Stomach (tissue), 9 donors: ENCODE data around the gene PLXNA2. TPM values are rescaled to one million over a fixed set of nuclear protein-coding genes. Genes with fewer than 3 reads are reported as not detected.

Experiments
- DNase-seq, 2 donors: peaks; one replicate each; pipeline versions ENCODE4 v3.0.0 to v3.0.0-alpha.2; 2013 to 2019
- H3K27ac ChIP-seq, 5 donors: fragments of 200-600 bp in 4 of 5; sonication (generic) in 4 of 5; one replicate each; pipeline ENCODE4 v1.5.1; 2013 to 2019; ENCODE audit warnings: mild to moderate bottlenecking in 1 of 5, moderate library complexity in 1 of 5
- H3K27me3 ChIP-seq, 3 donors: fragments of 200-600 bp; sonication (generic); one replicate each; pipeline ENCODE4 v1.5.1; 2017 to 2019; ENCODE audit warnings: mixed run types in 1 of 3
- H3K36me3 ChIP-seq, 4 donors: fragments of 200-600 bp; sonication (generic); 1 replicate in 3 of 4; 2 replicates in 1 of 4; pipeline ENCODE4 v1.5.1; 2016 to 2019
- H3K4me1 ChIP-seq, 4 donors: fragments of 200-600 bp; sonication (generic); one replicate each; pipeline ENCODE4 v1.5.1; 2016 to 2019
- H3K4me3 ChIP-seq, 4 donors: fragments of 200-600 bp; sonication (generic) in 3 of 4; one replicate each; pipeline ENCODE4 v1.5.1; 2016 to 2019; ENCODE audit warnings: mild to moderate bottlenecking in 1 of 4
- H3K9me3 ChIP-seq, 4 donors: fragments of 200-600 bp; sonication (generic); one replicate each; pipeline ENCODE4 v1.5.1; 2016 to 2019
- EP300 ChIP-seq: sonication (generic); formaldehyde crosslinking; IDR thresholded peaks from one replicate; pipeline ENCODE4 v1.6.1; 2017; ENCODE audit warnings: antibody characterized with exemption
- POLR2A ChIP-seq, 4 donors: fragments of 450-650 bp; IDR thresholded peaks; one replicate each; pipeline ENCODE4 v1.6.1; 2016; ENCODE audit warnings: antibody characterized with exemption in 4 of 4, control low read depth in 2 of 4, mild to moderate bottlenecking in 1 of 4, moderate library complexity in 1 of 4
- POLR2AphosphoS5 ChIP-seq, 3 donors: sonication (generic); formaldehyde crosslinking; IDR thresholded peaks; one replicate each; pipeline ENCODE4 v1.6.1; 2016; ENCODE audit warnings: antibody characterized with exemption in 3 of 3
- WGBS, 5 donors: extraction: QIAGEN DNeasy Blood & Tissue Kit in 3 of 5; methylation state at CpG; one replicate each; pipeline versions ENCODE4 v1.1.5 to v1.1.7; 2013 to 2018; 5-methylcytosine and 5-hydroxymethylcytosine counted together
- intact Hi-C: fragments of 100-400 bp; cut with DNase I; formaldehyde crosslinking; loops from one replicate; pipeline ENCODE4 v1.15.1; 2023; ENCODE audit warnings: low total_unique reads
- polyA plus RNA-seq, 3 donors: library from polyadenylated mRNA; stranded (reverse); fragments of 200-250 nt; gene quantifications; one replicate each; pipeline ENCODE4 v1.2.3, GENCODE V29; 2013
- total RNA-seq, 5 donors: library from RNA; depleted of rRNA; stranded (reverse); fragments of >200 nt; gene quantifications; one replicate each; pipeline versions ENCODE4 v1.1.0 to v1.2.3, GENCODE V29; 2014 to 2016
- TF ChIP-seq, protein P1 (sequence below), 7 experiments: fragments of 450-650 bp in 4 of 7; fragments of 200-600 bp in 3 of 7; sonication (generic) in 3 of 7; IDR thresholded peaks; one replicate each; pipeline ENCODE4 v1.5.1; 2016 to 2019; ENCODE audit warnings: antibody characterized with exemption in 7 of 7, control low read depth in 2 of 7, mild to moderate bottlenecking in 1 of 7
- donor health status: healthy with polysubstance abuse.
- donor health status: Bipolar disorder and iron deficiency.
- donor health status: healthy.

PLXNA2 gene
- total and polyA plus RNA-seq, 8 donors = 2.7 to 185 (median 28.7) TPM

DNA sequence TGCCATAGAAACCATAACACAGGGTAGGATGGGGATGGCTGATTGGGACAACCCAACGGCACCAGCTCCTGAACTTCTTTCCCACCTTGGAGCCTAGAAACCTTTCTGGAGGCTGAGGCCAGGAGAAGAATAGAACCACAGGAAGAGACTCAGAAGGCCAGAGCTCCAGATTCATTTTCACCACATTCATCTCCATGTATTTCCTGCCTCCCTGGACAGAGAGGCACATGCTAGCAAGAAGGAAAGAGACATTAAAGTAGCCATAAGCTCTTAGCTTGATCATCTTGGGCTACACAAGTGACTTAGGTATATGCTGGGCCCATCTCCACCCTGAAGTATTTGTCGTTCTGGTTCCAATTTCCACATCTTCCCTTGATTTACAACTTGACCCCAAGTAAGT, 44.1 kb downstream of the PLXNA2 start:
- no peaks in the 10 kb centered on the region for H3K9me3 ChIP-seq
- no peak overlapping the region for H3K4me3 ChIP-seq
- 85 to 95% (median 93%) methylated on average over 2 of the region's 2 CpGs for WGBS, 5 donors
- peak overlapping the region in 1 of 5 donors; percentile 89 for H3K27ac ChIP-seq
- TF ChIP-seq POLR2A (IDR thresholded peaks at IDR 0.05) = no peak
- TF ChIP-seq POLR2AphosphoS5 (IDR thresholded peaks at IDR 0.05) = no peak
- TF ChIP-seq EP300 = no peak
- TF ChIP-seq, protein P1, sequence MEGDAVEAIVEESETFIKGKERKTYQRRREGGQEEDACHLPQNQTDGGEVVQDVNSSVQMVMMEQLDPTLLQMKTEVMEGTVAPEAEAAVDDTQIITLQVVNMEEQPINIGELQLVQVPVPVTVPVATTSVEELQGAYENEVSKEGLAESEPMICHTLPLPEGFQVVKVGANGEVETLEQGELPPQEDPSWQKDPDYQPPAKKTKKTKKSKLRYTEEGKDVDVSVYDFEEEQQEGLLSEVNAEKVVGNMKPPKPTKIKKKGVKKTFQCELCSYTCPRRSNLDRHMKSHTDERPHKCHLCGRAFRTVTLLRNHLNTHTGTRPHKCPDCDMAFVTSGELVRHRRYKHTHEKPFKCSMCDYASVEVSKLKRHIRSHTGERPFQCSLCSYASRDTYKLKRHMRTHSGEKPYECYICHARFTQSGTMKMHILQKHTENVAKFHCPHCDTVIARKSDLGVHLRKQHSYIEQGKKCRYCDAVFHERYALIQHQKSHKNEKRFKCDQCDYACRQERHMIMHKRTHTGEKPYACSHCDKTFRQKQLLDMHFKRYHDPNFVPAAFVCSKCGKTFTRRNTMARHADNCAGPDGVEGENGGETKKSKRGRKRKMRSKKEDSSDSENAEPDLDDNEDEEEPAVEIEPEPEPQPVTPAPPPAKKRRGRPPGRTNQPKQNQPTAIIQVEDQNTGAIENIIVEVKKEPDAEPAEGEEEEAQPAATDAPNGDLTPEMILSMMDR (IDR thresholded peaks at IDR 0.05) = no peak
- no peak for DNase-seq
- peaks cover 0 to 12% (median 3%) of the 10 kb centered on the region in 4 donors for H3K36me3 ChIP-seq
- peaks cover 37 to 48% (median 46%) of the 10 kb centered on the region in 4 donors for H3K4me1 ChIP-seq
- no peaks in the 10 kb centered on the region for H3K27me3 ChIP-seq
- intact Hi-C loops = no loop called here

DNA sequence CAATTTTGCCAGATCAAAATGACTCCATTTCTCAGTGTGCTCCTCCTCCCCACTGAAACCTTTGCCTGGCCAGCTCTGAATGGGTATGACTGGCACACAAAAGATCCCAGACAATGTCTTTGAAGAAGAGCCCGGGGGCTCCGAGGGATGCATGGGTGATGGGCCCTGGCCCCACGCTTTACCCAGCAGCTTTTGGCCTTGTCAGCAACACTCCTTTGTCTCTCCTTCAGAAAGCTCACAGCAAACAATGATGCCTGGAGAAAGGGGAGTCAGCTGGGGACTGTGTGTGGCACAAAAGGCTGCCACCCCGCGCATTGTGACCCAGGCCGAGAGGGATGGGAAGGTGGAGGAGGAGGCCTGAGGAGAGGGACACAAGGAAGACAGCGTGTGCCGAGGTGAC, 45.9 kb downstream of the PLXNA2 start:
- H3K4me3 ChIP-seq = no peak overlapping the region
- peaks cover 0 to 15% (median 3%) of the 10 kb centered on the region in 4 donors for H3K36me3 ChIP-seq
- DNase-seq = no peak
- no peaks in the 10 kb centered on the region for H3K9me3 ChIP-seq
- intact Hi-C loops = no loop called here
- H3K4me1 ChIP-seq = peaks cover 24 to 32% (median 28%) of the 10 kb centered on the region in 4 donors
- H3K27ac ChIP-seq = no peak overlapping the region
- 92 to 97% (median 95%) methylated on average over 8 of the region's 8 CpGs for WGBS, 5 donors
- H3K27me3 ChIP-seq = no peaks in the 10 kb centered on the region
- TF ChIP-seq, protein P1 (IDR thresholded peaks at IDR 0.05) = no peak
- TF ChIP-seq POLR2A (IDR thresholded peaks at IDR 0.05) (no peak), POLR2AphosphoS5 (IDR thresholded peaks at IDR 0.05) (no peak), EP300 (no peak)

DNA sequence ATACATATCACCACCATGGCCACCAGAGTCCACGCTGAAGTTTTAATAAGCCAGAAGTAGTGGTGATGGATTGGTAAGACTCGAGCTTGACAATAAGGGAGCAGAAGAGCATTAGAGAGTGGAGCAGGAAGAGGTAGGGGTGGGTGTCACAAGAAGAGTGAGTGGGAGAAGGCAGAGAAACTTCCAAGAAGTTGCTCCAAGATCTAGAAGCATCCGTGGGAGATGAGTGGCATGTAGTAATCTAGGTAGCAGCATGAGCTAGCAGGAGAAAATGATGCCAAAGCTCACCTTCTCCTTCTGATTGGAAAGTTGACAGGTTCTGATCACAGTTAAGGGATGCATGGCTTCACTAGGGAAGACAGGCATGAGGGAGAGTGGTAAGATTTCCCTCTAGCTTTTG, 49.2 kb downstream of the PLXNA2 start:
- DNase-seq = no peak
- H3K4me3 ChIP-seq = no peak overlapping the region
- H3K9me3 ChIP-seq = no peaks in the 10 kb centered on the region
- no peak for TF ChIP-seq POLR2AphosphoS5 (IDR thresholded peaks at IDR 0.05)
- no peak for TF ChIP-seq POLR2A (IDR thresholded peaks at IDR 0.05)
- no peak for TF ChIP-seq EP300
- TF ChIP-seq, protein P1 (IDR thresholded peaks at IDR 0.05) = no peak
- peaks cover 0 to 17% (median 0%) of the 10 kb centered on the region in 4 donors for H3K4me1 ChIP-seq
- 89 to 91% (median 90%) methylated on average over 3 of the region's 3 CpGs for WGBS, 5 donors
- H3K36me3 ChIP-seq = peaks cover 0 to 25% (median 13%) of the 10 kb centered on the region in 4 donors
- H3K27ac ChIP-seq = no peak overlapping the region
- H3K27me3 ChIP-seq = no peaks in the 10 kb centered on the region
- intact Hi-C loops = no loop called here

DNA sequence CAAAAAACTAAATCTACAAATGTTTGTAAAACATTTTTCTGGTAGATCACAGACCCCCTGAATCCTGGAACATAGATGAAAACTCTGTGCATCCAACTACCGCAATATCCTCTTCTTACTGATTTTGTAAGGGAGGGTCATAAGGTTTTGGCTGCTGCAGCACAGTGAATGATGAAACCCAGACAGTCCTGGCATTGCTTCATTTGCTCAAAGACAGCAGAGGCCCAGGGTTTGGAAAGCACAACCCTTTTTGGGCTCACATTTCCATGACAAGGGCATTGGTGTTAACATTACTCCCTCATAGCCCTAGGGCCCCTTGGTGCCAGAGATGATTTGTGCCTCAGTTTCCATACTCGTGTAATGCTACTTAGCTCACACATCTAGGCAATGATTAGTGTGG, 51.2 kb downstream of the PLXNA2 start:
- DNase-seq = peak in 1 of 2 donors; percentile 50
- TF ChIP-seq EP300 (no peak), POLR2AphosphoS5 (IDR thresholded peaks at IDR 0.05) (peak in 1 of 3 donors; percentile 7)
- peak overlapping the region in 1 of 5 donors; percentile 14 for H3K27ac ChIP-seq
- H3K9me3 ChIP-seq = no peaks in the 10 kb centered on the region
- no peak overlapping the region for H3K4me3 ChIP-seq
- 74 to 92% (median 88%) methylated on average over 2 of the region's 2 CpGs for WGBS, 5 donors
- H3K36me3 ChIP-seq = peaks cover 0 to 23% (median 14%) of the 10 kb centered on the region in 4 donors
- intact Hi-C loops = no loop called here
- H3K4me1 ChIP-seq = peaks cover 0 to 19% (median 4%) of the 10 kb centered on the region in 4 donors
- H3K27me3 ChIP-seq = no peaks in the 10 kb centered on the region

DNA sequence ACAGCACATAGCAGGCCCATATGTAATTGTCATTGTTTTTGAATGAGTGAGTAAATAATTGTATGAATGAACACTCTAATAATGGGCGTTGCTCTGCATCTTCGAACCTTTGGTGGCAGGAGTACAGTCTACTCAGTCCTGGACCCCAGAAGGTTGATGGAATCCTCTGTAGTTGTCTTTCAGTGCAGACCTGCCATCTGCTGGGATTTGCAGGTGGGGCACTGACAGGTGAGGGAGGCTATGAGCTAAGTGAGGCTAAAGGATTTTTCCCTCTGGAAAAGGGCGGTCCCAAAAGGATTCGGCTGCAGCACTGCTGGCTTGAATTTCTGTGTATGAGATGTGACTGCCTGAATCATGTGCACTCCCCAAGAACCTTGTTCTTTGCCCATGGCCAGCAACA, 53.4 kb downstream of the PLXNA2 start:
- peaks cover 0 to 35% (median 14%) of the 10 kb centered on the region in 4 donors for H3K4me1 ChIP-seq
- no peaks in the 10 kb centered on the region for H3K27me3 ChIP-seq
- TF ChIP-seq, protein P1 (IDR thresholded peaks at IDR 0.05) = no peak
- TF ChIP-seq POLR2A (IDR thresholded peaks at IDR 0.05) (no peak), EP300 (no peak), POLR2AphosphoS5 (IDR thresholded peaks at IDR 0.05) (no peak)
- H3K4me3 ChIP-seq = no peak overlapping the region
- H3K27ac ChIP-seq = no peak overlapping the region
- WGBS, 5 donors = 82 to 92% (median 89%) methylated on average over 4 of the region's 4 CpGs
- peaks cover 0 to 23% (median 10%) of the 10 kb centered on the region in 4 donors for H3K36me3 ChIP-seq
- H3K9me3 ChIP-seq = no peaks in the 10 kb centered on the region
- DNase-seq = no peak
- intact Hi-C loops = no loop called here
